ENCODE measurements around the gene WASHC4. TPM values are rescaled to one million over a fixed set of nuclear protein-coding genes. Genes with fewer than 3 reads are reported as not detected.

Gene WASHC4
- total and polyA plus RNA-seq, 3 donors from 2014 or later, result 17.4 to 57.7 (median 55.3) TPM

GRCh38 chr12:105157606-105158005, 50.1 kb downstream of the WASHC4 start:
- Histone ChIP-seq H3K27me3 (no peaks in the 10 kb centered on the region), H3K36me3 (ENCODE audit: low read depth, missing control alignments) (peaks cover 5% of the 10 kb centered on the region), H3K27ac (no peak overlapping the region), H3K9me3 (no peaks in the 10 kb centered on the region), H3K4me3 (no peak overlapping the region), H3K4me1 (no peaks in the 10 kb centered on the region)
- intact Hi-C loops (cut with DNase I; ENCODE audit: low total_unique reads), result no loop called here
- no peak for TF ChIP-seq POLR2A (IDR thresholded peaks at IDR 0.05)
- no peak for TF ChIP-seq CTCF (IDR thresholded peaks at IDR 0.05)
- DNase-seq, result no peak
- WGBS, 2 donors, result 94 to 95% methylated on average over 3 of the region's 3 CpGs

- Histone ChIP-seq H3K27me3 (no peaks in the 10 kb centered on the region), H3K27ac (no peak overlapping the region), H3K4me3 (no peak overlapping the region), H3K36me3 (ENCODE audit: low read depth, missing control alignments) (peaks cover 5% of the 10 kb centered on the region), H3K4me1 (no peaks in the 10 kb centered on the region), H3K9me3 (no peaks in the 10 kb centered on the region)
- TF ChIP-seq POLR2A (IDR thresholded peaks at IDR 0.05), result no peak
- no peak for TF ChIP-seq CTCF (IDR thresholded peaks at IDR 0.05)
- WGBS, 2 donors, result 90 to 93% methylated on average over 2 of the region's 2 CpGs
- intact Hi-C loops (cut with DNase I; ENCODE audit: low total_unique reads), result no loop called here
- DNase-seq, result no peak
Observed at GRCh38 chr12:105158876-105159275, 51.3 kb downstream of the WASHC4 start.

- Histone ChIP-seq H3K4me1 (no peaks in the 10 kb centered on the region), H3K27ac (no peak overlapping the region), H3K27me3 (no peaks in the 10 kb centered on the region), H3K4me3 (no peak overlapping the region), H3K9me3 (no peaks in the 10 kb centered on the region), H3K36me3 (ENCODE audit: low read depth, missing control alignments) (peaks cover 5% of the 10 kb centered on the region)
- 93 to 95% methylated on average over 3 of the region's 3 CpGs for WGBS, 2 donors
- intact Hi-C loops (cut with DNase I; ENCODE audit: low total_unique reads), result no loop called here
- TF ChIP-seq POLR2A (IDR thresholded peaks at IDR 0.05) (no peak), CTCF (IDR thresholded peaks at IDR 0.05) (no peak)
- DNase-seq, result no peak
Observed at GRCh38 chr12:105162174-105162573, 54.6 kb downstream of the WASHC4 start.

GRCh38 chr12:105164068-105164467, 56.5 kb downstream of the WASHC4 start:
- Histone ChIP-seq H3K27ac (no peak overlapping the region), H3K27me3 (no peaks in the 10 kb centered on the region), H3K9me3 (no peaks in the 10 kb centered on the region), H3K4me3 (no peak overlapping the region), H3K36me3 (ENCODE audit: low read depth, missing control alignments) (peaks cover 5% of the 10 kb centered on the region), H3K4me1 (no peaks in the 10 kb centered on the region)
- WGBS, 2 donors, result 80 to 90% methylated on average over 2 of the region's 2 CpGs
- DNase-seq, result no peak
- TF ChIP-seq POLR2A (IDR thresholded peaks at IDR 0.05) (no peak), CTCF (IDR thresholded peaks at IDR 0.05) (no peak)
- intact Hi-C loops (cut with DNase I; ENCODE audit: low total_unique reads), result no loop called here

GRCh38 chr12:105166736-105167135, 59.2 kb downstream of the WASHC4 start:
- no peak for DNase-seq
- Histone ChIP-seq H3K9me3 (no peaks in the 10 kb centered on the region), H3K27ac (peak overlapping the region in 1 of 2 donors; percentile 21), H3K27me3 (no peaks in the 10 kb centered on the region), H3K4me1 (no peaks in the 10 kb centered on the region), H3K4me3 (no peak overlapping the region), H3K36me3 (ENCODE audit: low read depth, missing control alignments) (no peaks in the 10 kb centered on the region)
- intact Hi-C loops (cut with DNase I; ENCODE audit: low total_unique reads), result no loop called here
- 63 to 77% methylated on average over 1 of the region's 1 CpG for WGBS, 2 donors
- TF ChIP-seq CTCF (IDR thresholded peaks at IDR 0.05), result no peak
- no peak for TF ChIP-seq POLR2A (IDR thresholded peaks at IDR 0.05)

Data from testis (tissue), 3 donors.